D721Med (cell line): ENCODE measurements around the gene RGS9.
"Not testable (repeated sequence)": the region's sequence is repeated elsewhere in the genome, so short reads cannot be mapped to it uniquely, and the experiment has no call there.

Source experiments
- DNase-seq: peaks from one replicate; pipeline ENCODE4 v3.0.0; 2011; ENCODE audit warnings: low spot score; ENCODE audit not compliant: insufficient read length
- FAIRE-seq: peaks from 2 replicates; lab custom pipeline; 2011; peaks lifted over from hg19 to GRCh38; lab: Jason Lieb, UNC
- CTCF ChIP-seq: IDR thresholded peaks from 2 replicates; pipeline ENCODE4 v1.5.1; 2012; ENCODE audit warnings: mild to moderate bottlenecking, control low read depth; ENCODE audit not compliant: insufficient read depth; ENCODE audit errors: missing control alignments

Gene RGS9

GRCh38 chr17:65103896-65104295 lies 33.3 kb upstream of the RGS9 start:
- FAIRE-seq (no peak), DNase-seq (no peak)
- no peak for TF ChIP-seq CTCF

- DNase-seq, result no peak
- TF ChIP-seq CTCF, result no peak
- no peak for FAIRE-seq
These were observed 32.6 kb upstream of the RGS9 start for GRCh38 chr17:65104541-65104940.

GRCh38 chr17:65104973-65105372 lies 32.2 kb upstream of the RGS9 start:
- no peak for TF ChIP-seq CTCF
- DNase-seq (no peak), FAIRE-seq (no peak)

GRCh38 chr17:65108152-65108551 lies 29.0 kb upstream of the RGS9 start:
- FAIRE-seq (no peak), DNase-seq (no peak)
- TF ChIP-seq CTCF, result no peak

GRCh38 chr17:65109543-65109942 lies 27.6 kb upstream of the RGS9 start:
- FAIRE-seq, result no peak
- TF ChIP-seq CTCF, result no peak

GRCh38 chr17:65109990-65110680 lies 27.0 kb upstream of the RGS9 start:
- TF ChIP-seq CTCF, result no peak
- FAIRE-seq (no peak), DNase-seq (no peak)

More at GRCh38 chr17:65109543-65109942, 27.6 kb upstream of the RGS9 start:
- no peak for DNase-seq

GRCh38 chr17:65115839-65116238 lies 21.3 kb upstream of the RGS9 start:
- DNase-seq (no peak), FAIRE-seq (no peak)
- no peak for TF ChIP-seq CTCF

GRCh38 chr17:65116515-65116914 lies 20.7 kb upstream of the RGS9 start:
- FAIRE-seq, DNase-seq: not testable (repeated sequence)
